ENCODE results near the gene OR5L1. TPM values are rescaled to one million over a fixed set of nuclear protein-coding genes. Genes with fewer than 3 reads are reported as not detected.

The OR5L1 gene
- total RNA-seq, 1 donor from 2014 or later: not detected

Other genes with a start within 250 kb of the OR5L1 start
- not detected in 2 replicates for gene OR4C16, start 239.2 kb upstream of the OR5L1 start, total RNA-seq
- not detected in 2 replicates for gene OR4C11, start 203.7 kb upstream of the OR5L1 start, total RNA-seq
- not detected in 2 replicates for gene OR4P4, start 176.3 kb upstream of the OR5L1 start, total RNA-seq
- not detected in 2 replicates for gene OR4S2, start 163.0 kb upstream of the OR5L1 start, total RNA-seq
- not detected in 2 replicates for gene OR4C6, start 149.2 kb upstream of the OR5L1 start, total RNA-seq
- not detected in 2 replicates for gene OR5D13, start 37.9 kb upstream of the OR5L1 start, total RNA-seq
- not detected in 2 replicates for gene OR5D14, start 15.8 kb upstream of the OR5L1 start, total RNA-seq
- gene OR5D18, start 8.3 kb downstream of the OR5L1 start, total RNA-seq: not detected in 2 replicates
- gene OR5L2, start 15.9 kb downstream of the OR5L1 start, total RNA-seq: not detected in 2 replicates
- gene OR5D16, start 27.4 kb downstream of the OR5L1 start, total RNA-seq: not detected in 2 replicates
- gene TRIM51, start 71.9 kb downstream of the OR5L1 start, total RNA-seq: not detected in 2 replicates
- not detected in 2 replicates for gene OR5W2, start 103.2 kb downstream of the OR5L1 start, total RNA-seq
- gene OR5I1, start 125.0 kb downstream of the OR5L1 start, total RNA-seq: not detected in 2 replicates
- not detected in 2 replicates for gene OR10AG1, start 158.6 kb downstream of the OR5L1 start, total RNA-seq
- gene OR5F1, start 183.3 kb downstream of the OR5L1 start, total RNA-seq: not detected in 2 replicates
- gene OR5AS1, start 216.3 kb downstream of the OR5L1 start, total RNA-seq: not detected in 2 replicates